IMR-90 (cell line): Measurements from ENCODE around the gene COL15A1. TPM values are rescaled to one million over a fixed set of nuclear protein-coding genes. Genes with fewer than 3 reads are reported as not detected.

Experiments
- ATAC-seq: fragments of 200-7000 bp; cut with Tn5 transposase; 2 replicates; pipeline ENCODE4 v1.9.1; 2020; ENCODE audit warnings: low read depth, mild to moderate bottlenecking, moderate library complexity
- BruUV-seq: library from RNA; stranded (reverse); fragments of 400-500 nt; replicated peaks from 2 replicates; lab custom pipeline; 2021; lab: Mats Ljungman, UMichigan
- CTCF ChIA-PET: fragments of 300-600 bp; formaldehyde crosslinking; extraction: SDS; loops from one replicate; lab custom pipeline; 2021; ENCODE audit warnings: antibody characterized with exemption; lab: Yijun Ruan, JAX
- POLR2A ChIA-PET: fragments of 300-600 bp; sonication (Branson Sonifier 250); formaldehyde crosslinking; loops from one replicate; lab custom pipeline; 2022; ENCODE audit warnings: antibody characterized with exemption; ENCODE audit not compliant: unreplicated experiment; lab: Charles Lee
- DNase-seq: peaks from one replicate; pipeline ENCODE4 v3.0.0; 2013
- H2AFZ ChIP-seq: replicated peaks from 2 replicates; pipeline ENCODE3; 2013; ENCODE audit warnings: low read length, mild to moderate bottlenecking; ENCODE audit not compliant: poor library complexity
- H2AK5ac ChIP-seq: 2 replicates; pipeline ENCODE4 v1.6.1; 2013; ENCODE audit warnings: low read depth, low read length, inconsistent platforms
- H2AK9ac ChIP-seq: replicated peaks from 2 replicates; pipeline ENCODE3; 2013; ENCODE audit warnings: mild to moderate bottlenecking, low read depth, low read length, moderate library complexity; ENCODE audit not compliant: poor library complexity
- H2BK120ac ChIP-seq: 2 replicates; pipeline ENCODE4 v1.6.1; 2013; ENCODE audit warnings: low read depth, low read length, inconsistent platforms
- H2BK15ac ChIP-seq: 3 replicates; pipeline ENCODE4 v1.6.1; 2013; ENCODE audit warnings: low read depth, low read length, inconsistent platforms
- H2BK20ac ChIP-seq: 2 replicates; pipeline ENCODE4 v1.6.1; 2013; ENCODE audit warnings: low read depth, mild to moderate bottlenecking, inconsistent platforms, low read length, moderate library complexity
- H2BK5ac ChIP-seq: 2 replicates; pipeline ENCODE4 v1.6.1; 2013; ENCODE audit warnings: mild to moderate bottlenecking, low read depth, low read length, inconsistent platforms; ENCODE audit not compliant: poor library complexity, severe bottlenecking
- H3K14ac ChIP-seq: replicated peaks from 2 replicates; pipeline ENCODE4 v1.6.1; 2013; ENCODE audit warnings: low read depth, low read length, inconsistent platforms
- H3K18ac ChIP-seq: 2 replicates; pipeline ENCODE4 v1.6.1; 2013; ENCODE audit warnings: low read depth, low read length, control low read depth
- H3K23ac ChIP-seq: 2 replicates; pipeline ENCODE4 v1.6.1; 2013; ENCODE audit warnings: low read depth, low read length, inconsistent platforms
- H3K27ac ChIP-seq: 2 replicates; pipeline ENCODE4 v1.5.1; 2013; ENCODE audit warnings: mild to moderate bottlenecking, control low read depth, low read length; ENCODE audit not compliant: insufficient read depth
- H3K27me3 ChIP-seq: 2 replicates; pipeline ENCODE4 v1.6.1; 2013; ENCODE audit warnings: low read length; ENCODE audit not compliant: control insufficient read depth, insufficient read depth
- H3K36me3 ChIP-seq: 2 replicates; pipeline ENCODE4 v1.6.1; 2013; ENCODE audit warnings: low read length, mixed read lengths; ENCODE audit not compliant: control insufficient read depth, insufficient read depth
- H3K4ac ChIP-seq: 2 replicates; pipeline ENCODE4 v1.6.1; 2013; ENCODE audit warnings: low read depth, low read length, inconsistent platforms
- H3K4me1 ChIP-seq: 2 replicates; pipeline ENCODE4 v1.6.1; 2013; ENCODE audit warnings: low read length, mixed read lengths; ENCODE audit not compliant: control insufficient read depth, insufficient read depth
- H3K4me2 ChIP-seq: 2 replicates; pipeline ENCODE4 v1.6.1; 2013; ENCODE audit warnings: low read depth, mild to moderate bottlenecking, control low read depth, low read length, moderate library complexity
- H3K4me3 ChIP-seq: 2 replicates; pipeline ENCODE4 v1.5.1; 2013; ENCODE audit warnings: low read depth, mild to moderate bottlenecking, control low read depth, low read length, moderate library complexity; ENCODE audit not compliant: insufficient read depth
- H3K56ac ChIP-seq: 2 replicates; pipeline ENCODE4 v1.6.1; 2013; ENCODE audit warnings: low read length, inconsistent platforms; ENCODE audit not compliant: insufficient read depth; ENCODE audit errors: extremely low read depth
- H3K79me1 ChIP-seq, 2 experiments: 2 replicates each; pipeline ENCODE4 v1.6.1; 2013; ENCODE audit warnings: low read length in 2 of 2, inconsistent platforms in 1 of 2, low read depth in 1 of 2
- H3K9ac ChIP-seq: 2 replicates; pipeline ENCODE4 v1.6.1; 2013; ENCODE audit warnings: low read depth, low read length, control low read depth
- H3K9me1 ChIP-seq: 2 replicates; pipeline ENCODE4 v1.6.1; 2013; ENCODE audit warnings: low read length, inconsistent platforms; ENCODE audit not compliant: insufficient read depth
- H3K9me3 ChIP-seq: 2 replicates; pipeline ENCODE4 v1.6.1; 2013; ENCODE audit warnings: low read length; ENCODE audit not compliant: control insufficient read depth, insufficient read depth
- H4K20me1 ChIP-seq: 2 replicates; pipeline ENCODE4 v1.6.1; 2013; ENCODE audit warnings: low read length, inconsistent platforms; ENCODE audit not compliant: insufficient read depth
- H4K5ac ChIP-seq: 2 replicates; pipeline ENCODE4 v1.6.1; 2013; ENCODE audit warnings: mild to moderate bottlenecking, low read depth, low read length, control low read depth
- H4K8ac ChIP-seq, 2 experiments: 2 replicates each; pipeline ENCODE4 v1.6.1; 2013; ENCODE audit warnings: low read depth in 2 of 2, low read length in 2 of 2, control low read depth in 1 of 2, inconsistent platforms in 1 of 2
- H4K91ac ChIP-seq: 2 replicates; pipeline ENCODE4 v1.6.1; 2013; ENCODE audit warnings: low read depth, low read length, inconsistent platforms; ENCODE audit not compliant: insufficient read depth
- BHLHE40 ChIP-seq: fragments of 150-350 bp; IDR thresholded peaks from 2 replicates; pipeline ENCODE4 v1.6.1; 2016; ENCODE audit warnings: mild to moderate bottlenecking, low read depth, low read length
- CEBPB ChIP-seq: IDR thresholded peaks from 2 replicates; pipeline ENCODE4 v1.6.1; 2012; ENCODE audit warnings: low read depth, low read length, improper control_type of control experiment
- CHD1 ChIP-seq: IDR thresholded peaks from 2 replicates; pipeline ENCODE4 v1.6.1; 2012; ENCODE audit warnings: low read depth, low read length, improper control_type of control experiment
- FOS ChIP-seq: fragments of 150-350 bp; IDR thresholded peaks from 2 replicates; pipeline ENCODE4 v1.6.1; 2016; ENCODE audit warnings: low read depth, low read length
- MAFK ChIP-seq: IDR thresholded peaks from 2 replicates; pipeline ENCODE4 v1.6.1; 2012; ENCODE audit warnings: low read depth, low read length, improper control_type of control experiment
- MAZ ChIP-seq: IDR thresholded peaks from 2 replicates; pipeline ENCODE4 v1.6.1; 2012; ENCODE audit warnings: low read depth, mild to moderate bottlenecking, low read length, improper control_type of control experiment, moderate library complexity, borderline replicate concordance
- MXI1 ChIP-seq: IDR thresholded peaks from 2 replicates; pipeline ENCODE4 v1.6.1; 2012; ENCODE audit warnings: low read depth, mild to moderate bottlenecking, low read length, moderate library complexity, borderline replicate concordance
- NFE2L2 ChIP-seq: fragments of 150-350 bp; IDR thresholded peaks from 2 replicates; pipeline ENCODE4 v1.6.1; 2016; ENCODE audit warnings: low read depth, mild to moderate bottlenecking, low read length
- POLR2A ChIP-seq: IDR thresholded peaks from 2 replicates; pipeline ENCODE4 v1.6.1; 2012; ENCODE audit warnings: mild to moderate bottlenecking, low read depth, low read length
- RAD21 ChIP-seq: IDR thresholded peaks from 2 replicates; pipeline ENCODE4 v1.6.1; 2012; ENCODE audit warnings: low read length, improper control_type of control experiment
- RCOR1 ChIP-seq: IDR thresholded peaks from 2 replicates; pipeline ENCODE4 v1.6.1; 2012; ENCODE audit warnings: mild to moderate bottlenecking, low read length, improper control_type of control experiment; ENCODE audit not compliant: insufficient replicate concordance
- SMC3 ChIP-seq: fragments of 150-350 bp; IDR thresholded peaks from 2 replicates; pipeline ENCODE4 v1.6.1; 2016; ENCODE audit warnings: low read depth, mild to moderate bottlenecking, antibody characterized with exemption, low read length, moderate library complexity
- WGBS, 2 experiments: methylation state at CpG; one replicate each; pipeline versions ENCODE4 v1.1.5 to v1.1.7; 2013; ENCODE audit warnings: missing lambda C conversion rate in 2 of 2; ENCODE audit not compliant: insufficient read length in 1 of 2; ENCODE audit errors: extremely low coverage in 2 of 2; 5-methylcytosine and 5-hydroxymethylcytosine counted together
- dilution Hi-C: fragments of 300-500 bp; cut with HindIII; formaldehyde crosslinking; loops from one replicate; pipeline ENCODE4 v1.14.3; 2018; ENCODE audit warnings: low sequenced_read_pairs; ENCODE audit not compliant: unreplicated experiment
- in situ Hi-C: fragments of 300-500 bp; cut with MboI; formaldehyde crosslinking; loops from 3 replicates; pipeline ENCODE4 v1.14.3; 2019; ENCODE audit warnings: low sequenced_read_pairs, inconsistent platforms, mixed read lengths
- intact Hi-C: fragments of 100-400 bp; cut with micrococcal nuclease; formaldehyde crosslinking; loops from 2 replicates; pipeline ENCODE4 v1.10.0; 2022
- polyA plus RNA-seq, 3 experiments: library from polyadenylated mRNA; depleted of rRNA; stranded (reverse); fragments of >200 nt; gene quantifications; 2 replicates each; pipeline ENCODE4 v1.2.3, GENCODE V29; 2012; ENCODE audit warnings: low replicate concordance in 1 of 3
- total RNA-seq: library from RNA; depleted of rRNA; stranded (reverse); fragments of >200 nt; gene quantifications from 2 replicates; pipeline ENCODE4 v1.2.3, GENCODE V29; 2012
- TF ChIP-seq, protein P1 (sequence below): conservative IDR thresholded peaks from 2 replicates; pipeline ENCODE4 v1.5.1; 2012; ENCODE audit warnings: mild to moderate bottlenecking, low read depth, low read length, improper control_type of control experiment
- TF ChIP-seq, protein P2 (sequence below): fragments of 150-350 bp; IDR thresholded peaks from 2 replicates; pipeline ENCODE4 v1.6.1; 2016; ENCODE audit warnings: low read depth, mild to moderate bottlenecking, low read length, moderate library complexity, borderline replicate concordance
- TF ChIP-seq, protein P3 (sequence below): fragments of 150-350 bp; IDR thresholded peaks from 2 replicates; pipeline ENCODE4 v1.6.1; 2017; ENCODE audit warnings: mild to moderate bottlenecking, antibody characterized with exemption, low read length, low read depth

Gene COL15A1
- total and polyA plus RNA-seq, 2 of the 4 experiments (the other 2 are of a cell fraction), result 2.2 to 3.7 TPM

DNA sequence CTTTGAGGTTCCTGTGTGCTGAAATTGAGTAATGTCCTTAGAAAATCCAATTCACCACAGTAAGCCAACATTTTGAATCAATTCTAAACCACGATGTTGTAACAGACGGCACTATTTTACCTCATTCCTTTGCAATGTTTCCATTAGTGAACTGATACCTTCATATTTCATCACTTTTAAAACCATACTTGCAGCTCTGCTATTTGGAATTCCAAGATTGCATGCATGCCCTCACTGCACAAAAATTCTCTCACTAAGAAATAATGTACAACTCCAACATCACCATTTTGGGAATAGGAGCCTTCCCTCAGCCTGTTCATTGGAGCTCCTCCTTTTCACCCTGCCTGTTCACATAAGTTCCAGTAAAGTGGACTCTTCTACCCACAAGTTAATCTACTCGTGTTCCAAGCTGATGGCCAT lies 86.4 kb downstream of the COL15A1 start:
- ChIA-PET POLR2A (interaction anchor here (0.6 kb wide), 2 partner anchors 16 to 74 kb away, joined by 4 to 6 read pairs; no protein-coding TSS in a partner anchor), CTCF (no interaction called here)
- H3K36me3 ChIP-seq, result peaks cover 25% of the 10 kb centered on the region
- H4K20me1 ChIP-seq, result no peaks in the 10 kb centered on the region
- H3K18ac ChIP-seq, result peak overlapping the region; percentile 98
- no peak overlapping the region for H2AK9ac ChIP-seq
- peak overlapping the region; percentile 97 for H3K23ac ChIP-seq
- peak overlapping the region; percentile 100 for H3K27ac ChIP-seq
- peak overlapping the region; percentile 72 for H3K56ac ChIP-seq
- DNase-seq (peak; percentile 99), ATAC-seq (peak; percentile 89)
- H3K4me1 ChIP-seq, result peaks cover 31% of the 10 kb centered on the region
- no peaks in the 10 kb centered on the region for H3K9me3 ChIP-seq
- peak overlapping the region; percentile 48; the same call in 1 of the 2 replicates for H3K9ac ChIP-seq
- dilution Hi-C loops (no loop called here), intact Hi-C loops (loop anchor here (1.0 kb wide), 1 partner anchor 10 kb away; no protein-coding TSS in a partner anchor), in situ Hi-C loops (no loop called here)
- peak overlapping the region; percentile 98 for H3K14ac ChIP-seq
- peaks cover 20% of the 10 kb centered on the region for H3K9me1 ChIP-seq
- peak overlapping the region; percentile 98 for H4K5ac ChIP-seq
- H2BK20ac ChIP-seq, result peak overlapping the region; percentile 100
- H3K27me3 ChIP-seq, result no peaks in the 10 kb centered on the region
- no TSS peak for BruUV-seq
- H2AK5ac ChIP-seq, result no peak overlapping the region
- H3K4me3 ChIP-seq, result no peak overlapping the region
- no peak overlapping the region for H2AFZ ChIP-seq
- H2BK120ac ChIP-seq, result peak overlapping the region; percentile 98
- peak overlapping the region; percentile 95 for H2BK5ac ChIP-seq
- H4K8ac ChIP-seq, result peak overlapping the region; percentile 98 to 99
- peak overlapping the region; percentile 99; the same call in 1 of the 2 replicates for H3K4ac ChIP-seq
- 0% methylated on average over 2 of the region's 3 CpGs; no CpG with 5 or more reads in 1 of the 2 experiments for WGBS, 2 experiments
- H2BK15ac ChIP-seq, result peak overlapping the region; percentile 99; the same call in 2 of the 3 replicates
- H3K79me1 ChIP-seq, result peaks cover 6 to 7% of the 10 kb centered on the region in 2 experiments; a peak in 2 of 4 replicates
- H3K4me2 ChIP-seq, result peak overlapping the region; percentile 2; the same call in 1 of the 2 replicates
- peak overlapping the region; percentile 100 for H4K91ac ChIP-seq
- TF ChIP-seq CHD1 (0 out of 2 replicates have a peak, but pooled peaks have one; percentile 74), MXI1 (no peak), CEBPB (peak; percentile 98), POLR2A (no peak), RCOR1 (peak; percentile 58), RAD21 (no peak), MAFK (peak; percentile 22; the same call in 1 of the 2 replicates), SMC3 (no peak), BHLHE40 (no peak; the same call in 1 of the 2 replicates), NFE2L2 (no peak; the same call in 1 of the 2 replicates), MAZ (no peak), FOS (peak; percentile 22; the same call in 1 of the 2 replicates)
- TF ChIP-seq, protein P1, sequence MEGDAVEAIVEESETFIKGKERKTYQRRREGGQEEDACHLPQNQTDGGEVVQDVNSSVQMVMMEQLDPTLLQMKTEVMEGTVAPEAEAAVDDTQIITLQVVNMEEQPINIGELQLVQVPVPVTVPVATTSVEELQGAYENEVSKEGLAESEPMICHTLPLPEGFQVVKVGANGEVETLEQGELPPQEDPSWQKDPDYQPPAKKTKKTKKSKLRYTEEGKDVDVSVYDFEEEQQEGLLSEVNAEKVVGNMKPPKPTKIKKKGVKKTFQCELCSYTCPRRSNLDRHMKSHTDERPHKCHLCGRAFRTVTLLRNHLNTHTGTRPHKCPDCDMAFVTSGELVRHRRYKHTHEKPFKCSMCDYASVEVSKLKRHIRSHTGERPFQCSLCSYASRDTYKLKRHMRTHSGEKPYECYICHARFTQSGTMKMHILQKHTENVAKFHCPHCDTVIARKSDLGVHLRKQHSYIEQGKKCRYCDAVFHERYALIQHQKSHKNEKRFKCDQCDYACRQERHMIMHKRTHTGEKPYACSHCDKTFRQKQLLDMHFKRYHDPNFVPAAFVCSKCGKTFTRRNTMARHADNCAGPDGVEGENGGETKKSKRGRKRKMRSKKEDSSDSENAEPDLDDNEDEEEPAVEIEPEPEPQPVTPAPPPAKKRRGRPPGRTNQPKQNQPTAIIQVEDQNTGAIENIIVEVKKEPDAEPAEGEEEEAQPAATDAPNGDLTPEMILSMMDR, result no peak
- TF ChIP-seq, protein P2, sequence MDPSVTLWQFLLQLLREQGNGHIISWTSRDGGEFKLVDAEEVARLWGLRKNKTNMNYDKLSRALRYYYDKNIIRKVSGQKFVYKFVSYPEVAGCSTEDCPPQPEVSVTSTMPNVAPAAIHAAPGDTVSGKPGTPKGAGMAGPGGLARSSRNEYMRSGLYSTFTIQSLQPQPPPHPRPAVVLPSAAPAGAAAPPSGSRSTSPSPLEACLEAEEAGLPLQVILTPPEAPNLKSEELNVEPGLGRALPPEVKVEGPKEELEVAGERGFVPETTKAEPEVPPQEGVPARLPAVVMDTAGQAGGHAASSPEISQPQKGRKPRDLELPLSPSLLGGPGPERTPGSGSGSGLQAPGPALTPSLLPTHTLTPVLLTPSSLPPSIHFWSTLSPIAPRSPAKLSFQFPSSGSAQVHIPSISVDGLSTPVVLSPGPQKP, result no peak
- TF ChIP-seq, protein P3, sequence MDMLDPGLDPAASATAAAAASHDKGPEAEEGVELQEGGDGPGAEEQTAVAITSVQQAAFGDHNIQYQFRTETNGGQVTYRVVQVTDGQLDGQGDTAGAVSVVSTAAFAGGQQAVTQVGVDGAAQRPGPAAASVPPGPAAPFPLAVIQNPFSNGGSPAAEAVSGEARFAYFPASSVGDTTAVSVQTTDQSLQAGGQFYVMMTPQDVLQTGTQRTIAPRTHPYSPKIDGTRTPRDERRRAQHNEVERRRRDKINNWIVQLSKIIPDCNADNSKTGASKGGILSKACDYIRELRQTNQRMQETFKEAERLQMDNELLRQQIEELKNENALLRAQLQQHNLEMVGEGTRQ, result no peak
